ENCODE measurements around the gene BTNL9. TPM values are rescaled to one million over a fixed set of nuclear protein-coding genes. Genes with fewer than 3 reads are reported as not detected.

The BTNL9 gene
- total and polyA plus RNA-seq, 2 of the 13 experiments (the other 11 are each of a cell fraction or from before 2014, with no cell fraction given) = 0.13 TPM; not detected in 1

GRCh38 chr5:181059297-181060230 lies 19.5 kb downstream of the BTNL9 start:
- ChIA-PET POLR2A (no interaction called here), CTCF (ENCODE audit: low intra/inter-chr PET ratio, low total read pairs) (no interaction called here)
- Histone ChIP-seq H2AFZ (ENCODE audit: low read length) (no peak overlapping the region), H3K27ac (ENCODE audit: extremely low read length, insufficient read depth, low read length) (no peak overlapping the region), H4K20me1 (ENCODE audit: insufficient read depth, low read length) (no peaks in the 10 kb centered on the region), H3K79me2 (ENCODE audit: insufficient read depth, low read length) (no peaks in the 10 kb centered on the region), H3K4me3 (replicated peaks in 1 of 3; ENCODE audit: insufficient read depth in 1 of 3, low read depth in 2 of 3, low read length in 3 of 3) (no peak overlapping the region), H3K27me3 (ENCODE audit: control insufficient read depth in 1 of 2, insufficient read depth in 2 of 2, low read length in 2 of 2) (peaks cover 9 to 69% of the 10 kb centered on the region in 2 experiments), H3K36me3 (replicated peaks in 1 of 2; ENCODE audit: control insufficient read depth in 1 of 2, insufficient read depth in 2 of 2, low read length in 2 of 2) (no peaks in the 10 kb centered on the region), H3K4me2 (ENCODE audit: low read depth, low read length) (no peak overlapping the region), H3K9me3 (ENCODE audit: low read length) (no peaks in the 10 kb centered on the region), H3K9ac (ENCODE audit: insufficient read depth, low read depth, low read length) (no peak overlapping the region), H3K4me1 (ENCODE audit: insufficient read depth, low read length) (no peaks in the 10 kb centered on the region)
- BruUV-seq (replicated peaks) = no TSS peak
- FAIRE-seq (no peak), DNase-seq (ENCODE audit: low spot score) (no peak), ATAC-seq (peak; percentile 63)
- TF ChIP-seq ZNF121 (CRISPR knock-in tag; IDR thresholded peaks at IDR 0.05) (no peak), ZNF704 (CRISPR knock-in tag; IDR thresholded peaks at IDR 0.05; ENCODE audit: borderline replicate concordance) (no peak), CTCF (CRISPR knock-in tag; IDR thresholded peaks at IDR 0.05) (peak; percentile 22; the same call in 1 of the 2 replicates), PRDM10 (CRISPR knock-in tag; IDR thresholded peaks at IDR 0.05; ENCODE audit: low read depth) (no peak), ZNF800 (CRISPR knock-in tag; IDR thresholded peaks at IDR 0.05) (peak; percentile 38), SP1 (IDR thresholded peaks at IDR 0.05) (no peak), SP1 (CRISPR knock-in tag; IDR thresholded peaks at IDR 0.05) (no peak), ZNF326 (CRISPR knock-in tag; IDR thresholded peaks at IDR 0.05; ENCODE audit: borderline replicate concordance) (no peak)
- WGBS (ENCODE audit: low lambda C conversion rate) = 18% methylated on average over 30 of the region's 86 CpGs
- in situ Hi-C loops (cut with HindIII; ENCODE audit: extremely low pct_ligation_motif_present, low pct_unique_long_range_greater_than_20kb) (no loop called here), intact Hi-C loops (cut with micrococcal nuclease; ENCODE audit: unreplicated experiment) (no loop called here)
